Endodermal cell (in vitro differentiated cells): ENCODE measurements around the gene DTX1. TPM values are rescaled to one million over a fixed set of nuclear protein-coding genes. Genes with fewer than 3 reads are reported as not detected.
"Not testable (repeated sequence)": the region's sequence is repeated elsewhere in the genome, so short reads cannot be mapped to it uniquely, and the experiment has no call there.

Source experiments
- DNase-seq: peaks from one replicate; pipeline ENCODE4 v3.0.0-alpha.2; 2017
- H3K27ac ChIP-seq: 2 replicates; pipeline ENCODE4 v1.5.1; 2013; ENCODE audit warnings: mild to moderate bottlenecking, low read depth, low read length, moderate library complexity
- H3K27me3 ChIP-seq: 2 replicates; pipeline ENCODE4 v1.6.1; 2013; ENCODE audit warnings: mild to moderate bottlenecking, low read length, moderate library complexity; ENCODE audit not compliant: insufficient read depth, control insufficient read depth, poor library complexity, severe bottlenecking
- H3K36me3 ChIP-seq: 2 replicates; pipeline ENCODE4 v1.7.0; 2013; ENCODE audit warnings: mild to moderate bottlenecking, low read length, moderate library complexity; ENCODE audit not compliant: control insufficient read depth, insufficient read depth
- H3K4me1 ChIP-seq: one replicate; pipeline ENCODE4 v1.7.0; 2013; ENCODE audit warnings: low read length; ENCODE audit not compliant: control insufficient read depth, insufficient read depth
- H3K4me3 ChIP-seq: 2 replicates; pipeline ENCODE4 v1.5.1; 2013; ENCODE audit warnings: mild to moderate bottlenecking, low read length, moderate library complexity
- H3K9ac ChIP-seq: 2 replicates; pipeline ENCODE4 v1.6.1; 2013; ENCODE audit warnings: mild to moderate bottlenecking, low read length, moderate library complexity; ENCODE audit not compliant: poor library complexity, severe bottlenecking; ENCODE audit errors: extremely low read depth
- H3K9me3 ChIP-seq: 2 replicates; pipeline ENCODE4 v1.6.1; 2013; ENCODE audit warnings: mild to moderate bottlenecking, low read length, moderate library complexity; ENCODE audit not compliant: control insufficient read depth
- H3K27ac Mint-ChIP-seq: 2 replicates; pipeline ENCODE4 v1.8.0; 2020; ENCODE audit warnings: mixed read lengths
- H3K27me3 Mint-ChIP-seq: 2 replicates; pipeline ENCODE4 v1.8.0; 2021; ENCODE audit warnings: mild to moderate bottlenecking, mixed read lengths; ENCODE audit not compliant: insufficient read depth
- H3K36me3 Mint-ChIP-seq: 2 replicates; pipeline ENCODE4 v1.8.0; 2020; ENCODE audit warnings: low read depth, mixed read lengths
- H3K4me1 Mint-ChIP-seq: 2 replicates; pipeline ENCODE4 v1.8.0; 2020; ENCODE audit warnings: mixed read lengths
- H3K4me3 Mint-ChIP-seq: 2 replicates; pipeline ENCODE4 v1.8.0; 2020; ENCODE audit warnings: mild to moderate bottlenecking, moderate library complexity, mixed read lengths
- H3K9me3 Mint-ChIP-seq: 2 replicates; pipeline ENCODE4 v1.8.0; 2020; ENCODE audit warnings: mild to moderate bottlenecking, mixed read lengths
- WGBS, 2 experiments: methylation state at CpG; one replicate each; pipeline versions ENCODE4 v1.1.5 to v1.1.7; 2013; ENCODE audit warnings: missing lambda C conversion rate in 2 of 2, mixed read lengths in 1 of 2; ENCODE audit not compliant: insufficient coverage in 1 of 2, insufficient read length in 1 of 2; 5-methylcytosine and 5-hydroxymethylcytosine counted together
- total RNA-seq, 2 donors: library from RNA; stranded (reverse); fragmentation: NEBNext Ultra II Directional in 1 of 2; extraction: Animal tissue kit (Norgen Biotek cat#: 25700) in 1 of 2; gene quantifications; 2 replicates in 1 of 2; 3 replicates in 1 of 2; pipeline ENCODE4 v1.2.1, GENCODE V29; 2021
- TF ChIP-seq, protein P1 (sequence below): fragments of 200-600 bp; sonication (generic); conservative IDR thresholded peaks from 2 replicates; pipeline ENCODE4 v1.5.0; 2021; ENCODE audit warnings: antibody characterized with exemption, mild to moderate bottlenecking

The DTX1 gene
- total RNA-seq, 2 donors from 2014 or later: 3.3 to 4.9 TPM

- TF ChIP-seq, protein P1, sequence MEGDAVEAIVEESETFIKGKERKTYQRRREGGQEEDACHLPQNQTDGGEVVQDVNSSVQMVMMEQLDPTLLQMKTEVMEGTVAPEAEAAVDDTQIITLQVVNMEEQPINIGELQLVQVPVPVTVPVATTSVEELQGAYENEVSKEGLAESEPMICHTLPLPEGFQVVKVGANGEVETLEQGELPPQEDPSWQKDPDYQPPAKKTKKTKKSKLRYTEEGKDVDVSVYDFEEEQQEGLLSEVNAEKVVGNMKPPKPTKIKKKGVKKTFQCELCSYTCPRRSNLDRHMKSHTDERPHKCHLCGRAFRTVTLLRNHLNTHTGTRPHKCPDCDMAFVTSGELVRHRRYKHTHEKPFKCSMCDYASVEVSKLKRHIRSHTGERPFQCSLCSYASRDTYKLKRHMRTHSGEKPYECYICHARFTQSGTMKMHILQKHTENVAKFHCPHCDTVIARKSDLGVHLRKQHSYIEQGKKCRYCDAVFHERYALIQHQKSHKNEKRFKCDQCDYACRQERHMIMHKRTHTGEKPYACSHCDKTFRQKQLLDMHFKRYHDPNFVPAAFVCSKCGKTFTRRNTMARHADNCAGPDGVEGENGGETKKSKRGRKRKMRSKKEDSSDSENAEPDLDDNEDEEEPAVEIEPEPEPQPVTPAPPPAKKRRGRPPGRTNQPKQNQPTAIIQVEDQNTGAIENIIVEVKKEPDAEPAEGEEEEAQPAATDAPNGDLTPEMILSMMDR: no peak
- H3K4me3 Mint-ChIP-seq: no peak overlapping the region
- H3K27ac ChIP-seq: no peak overlapping the region
- H3K9ac ChIP-seq: no peak overlapping the region
- H3K36me3 Mint-ChIP-seq: no peaks in the 10 kb centered on the region
- H3K36me3 ChIP-seq: no peaks in the 10 kb centered on the region
- H3K4me1 Mint-ChIP-seq: peaks cover 2% of the 10 kb centered on the region
- no peaks in the 10 kb centered on the region for H3K27me3 ChIP-seq
- no peaks in the 10 kb centered on the region for H3K9me3 ChIP-seq
- no peaks in the 10 kb centered on the region for H3K4me1 ChIP-seq
- WGBS, 2 experiments: 84 to 93% methylated on average over 18 to 22 of the region's 22 CpGs
- no peaks in the 10 kb centered on the region for H3K27me3 Mint-ChIP-seq
- H3K27ac Mint-ChIP-seq: no peak overlapping the region
- no peak overlapping the region for H3K4me3 ChIP-seq
- no peaks in the 10 kb centered on the region for H3K9me3 Mint-ChIP-seq
- no peak for DNase-seq
Observed at GRCh38 chr12:113115455-113116126, 59.1 kb downstream of the DTX1 start.

- Histone ChIP-seq H3K27ac (no peak overlapping the region), H3K9me3 (no peaks in the 10 kb centered on the region), H3K36me3 (no peaks in the 10 kb centered on the region), H3K9ac (no peak overlapping the region), H3K4me1 (no peaks in the 10 kb centered on the region), H3K27me3 (no peaks in the 10 kb centered on the region), H3K4me3 (no peak overlapping the region)
- 92 to 100% methylated on average over 1 to 6 of the region's 6 CpGs for WGBS, 2 experiments
- no peaks in the 10 kb centered on the region for H3K9me3 Mint-ChIP-seq
- H3K27ac Mint-ChIP-seq: no peak overlapping the region
- peaks cover 2% of the 10 kb centered on the region for H3K4me1 Mint-ChIP-seq
- no peaks in the 10 kb centered on the region for H3K36me3 Mint-ChIP-seq
- no peaks in the 10 kb centered on the region for H3K27me3 Mint-ChIP-seq
- H3K4me3 Mint-ChIP-seq: no peak overlapping the region
- DNase-seq: no peak
- TF ChIP-seq, protein P1: no peak
Observed at GRCh38 chr12:113116875-113117274, 60.3 kb downstream of the DTX1 start.

DNA sequence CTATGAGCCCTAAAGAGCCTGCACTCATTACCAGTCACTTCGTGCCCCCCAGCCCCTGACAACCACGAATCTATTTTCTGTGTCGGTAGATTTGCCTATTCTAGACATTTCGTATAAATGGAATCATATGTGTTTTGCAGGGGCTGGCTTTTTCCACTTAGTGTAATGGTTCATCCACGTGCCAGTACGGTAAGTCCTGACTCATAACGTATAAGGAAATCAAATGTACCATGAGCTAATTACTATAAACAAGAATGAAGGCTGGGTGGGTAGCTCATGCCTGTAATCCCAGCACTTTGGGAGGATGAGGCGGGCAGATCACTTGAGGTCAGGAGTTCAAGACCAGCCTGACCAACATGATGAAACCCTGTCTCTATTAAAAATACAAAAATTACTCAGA lies 61.2 kb downstream of the DTX1 start:
- H3K9ac ChIP-seq, H3K9me3 Mint-ChIP-seq, H3K27ac ChIP-seq, H3K4me1 Mint-ChIP-seq, H3K27me3 ChIP-seq, H3K4me3 Mint-ChIP-seq, H3K9me3 ChIP-seq, H3K27me3 Mint-ChIP-seq, H3K4me3 ChIP-seq, H3K4me1 ChIP-seq, H3K36me3 Mint-ChIP-seq, H3K36me3 ChIP-seq, DNase-seq, H3K27ac Mint-ChIP-seq: not testable (repeated sequence)
- WGBS, 2 experiments: 90 to 98% methylated on average over 8 of the region's 8 CpGs

- no peak overlapping the region for H3K27ac Mint-ChIP-seq
- Histone ChIP-seq H3K4me3 (no peak overlapping the region), H3K36me3 (no peaks in the 10 kb centered on the region), H3K4me1 (no peaks in the 10 kb centered on the region), H3K27ac (no peak overlapping the region), H3K27me3 (no peaks in the 10 kb centered on the region), H3K9ac (no peak overlapping the region), H3K9me3 (no peaks in the 10 kb centered on the region)
- H3K27me3 Mint-ChIP-seq: no peaks in the 10 kb centered on the region
- peaks cover 10% of the 10 kb centered on the region for H3K9me3 Mint-ChIP-seq
- WGBS, 2 experiments: 100% methylated on average over 1 of the region's 1 CpG; no CpG with 5 or more reads in 1 of the 2 experiments
- no peak for DNase-seq
- no peaks in the 10 kb centered on the region for H3K4me1 Mint-ChIP-seq
- TF ChIP-seq, protein P1: no peak
- H3K36me3 Mint-ChIP-seq: peaks cover 1% of the 10 kb centered on the region
- no peak overlapping the region for H3K4me3 Mint-ChIP-seq
Observed at GRCh38 chr12:113118142-113118541, 61.6 kb downstream of the DTX1 start.
